Endothelial cell of umbilical vein (primary cell): Measurements from ENCODE around the gene TLDC2. TPM values are rescaled to one million over a fixed set of nuclear protein-coding genes. Genes with fewer than 3 reads are reported as not detected.

Experiments
- BruUV-seq: library from RNA; stranded (reverse); fragments of 400-500 nt; replicated peaks from 2 replicates; lab custom pipeline; 2021; lab: Mats Ljungman, UMichigan
- CTCF ChIA-PET: fragments of 300-600, 350-600 bp; sonication (Branson Sonifier 250); formaldehyde crosslinking; loops from one replicate; lab custom pipeline; 2021; ENCODE audit warnings: antibody characterized with exemption, inconsistent platforms; lab: Charles Lee
- POLR2A ChIA-PET: fragments of 300-600, 350-600 bp; sonication (Branson Sonifier 250); formaldehyde crosslinking; loops from one replicate; lab custom pipeline; 2021; ENCODE audit warnings: antibody characterized with exemption, inconsistent platforms; lab: Charles Lee
- DNase-seq: peaks from one replicate; pipeline ENCODE4 v3.0.0-alpha.2; 2011; ENCODE audit warnings: low read depth, low spot score
- FAIRE-seq: peaks from 2 replicates; lab custom pipeline; 2011; peaks lifted over from hg19 to GRCh38; lab: Jason Lieb, UNC
- H2AFZ ChIP-seq: 2 replicates; pipeline ENCODE4 v1.6.0; 2012; ENCODE audit warnings: low read depth, low read length, control low read depth, inconsistent platforms
- H3K27ac ChIP-seq: 2 replicates; pipeline ENCODE4 v1.5.1; 2011; ENCODE audit warnings: low read depth, mild to moderate bottlenecking, control low read depth, low read length, moderate library complexity; ENCODE audit not compliant: insufficient read depth
- H3K27me3 ChIP-seq, 2 experiments: 2 replicates each; pipeline versions ENCODE4 v1.6.0 to v1.6.1; 2011; ENCODE audit warnings: low read length in 2 of 2, mixed read lengths in 1 of 2; ENCODE audit not compliant: control insufficient read depth in 2 of 2, insufficient read depth in 2 of 2
- H3K36me3 ChIP-seq, 2 experiments: 2 replicates in 1 of 2; 3 replicates in 1 of 2; pipeline ENCODE4 v1.5.1; 2011; ENCODE audit warnings: low read length in 2 of 2, mild to moderate bottlenecking in 1 of 2, moderate library complexity in 1 of 2; ENCODE audit not compliant: control insufficient read depth in 2 of 2, insufficient read depth in 2 of 2; ENCODE audit errors: extremely low read depth in 1 of 2
- H3K4me1 ChIP-seq: 3 replicates; pipeline ENCODE4 v1.5.1; 2011; ENCODE audit warnings: mild to moderate bottlenecking, low read length; ENCODE audit not compliant: control insufficient read depth, insufficient read depth; ENCODE audit errors: extremely low read depth
- H3K4me2 ChIP-seq: 2 replicates; pipeline ENCODE4 v1.6.1; 2011; ENCODE audit warnings: low read length, control low read depth, mixed read lengths; ENCODE audit not compliant: insufficient read depth
- H3K4me3 ChIP-seq, 3 experiments: fragments of 200-600 bp in 1 of 3; sonication (generic), shearing (Covaris generic) in 1 of 3; replicated peaks in 1 of 3; 2 replicates each; pipeline ENCODE4 v1.5.1; 2011 to 2016; ENCODE audit warnings: control low read depth in 3 of 3, low read length in 3 of 3, mild to moderate bottlenecking in 2 of 3, inconsistent platforms in 1 of 3, low read depth in 1 of 3, moderate library complexity in 1 of 3; ENCODE audit not compliant: insufficient read depth in 1 of 3
- H3K79me2 ChIP-seq: 2 replicates; pipeline ENCODE4 v1.6.0; 2012; ENCODE audit warnings: low read length, inconsistent platforms; ENCODE audit not compliant: control insufficient read depth, insufficient read depth
- H3K9ac ChIP-seq: replicated peaks from 2 replicates; pipeline ENCODE3; 2011; ENCODE audit warnings: low read length, control low read depth; ENCODE audit not compliant: insufficient read depth; ENCODE audit errors: extremely low read depth
- H3K9me1 ChIP-seq: replicated peaks from 3 replicates; pipeline ENCODE4 v1.6.0; 2011; ENCODE audit warnings: mild to moderate bottlenecking, low read length; ENCODE audit not compliant: control insufficient read depth, insufficient read depth; ENCODE audit errors: extremely low read depth
- H3K9me3 ChIP-seq: replicated peaks from 2 replicates; pipeline ENCODE4 v1.5.1; 2012; ENCODE audit warnings: low read length, inconsistent platforms; ENCODE audit not compliant: control insufficient read depth, insufficient read depth
- H4K20me1 ChIP-seq: replicated peaks from 2 replicates; pipeline ENCODE3; 2011; ENCODE audit warnings: mild to moderate bottlenecking, low read length; ENCODE audit not compliant: control insufficient read depth, insufficient read depth; ENCODE audit errors: extremely low read depth
- CTCF ChIP-seq, 2 donors: IDR thresholded peaks; 1 replicate in 1 of 2; 2 replicates in 1 of 2; pipeline ENCODE4 v1.5.1; 2011; ENCODE audit warnings: low read length in 2 of 2, mild to moderate bottlenecking in 2 of 2, moderate library complexity in 2 of 2, control low read depth in 1 of 2, inconsistent platforms in 1 of 2, low read depth in 1 of 2; ENCODE audit not compliant: insufficient read depth in 1 of 2; ENCODE audit errors: extremely low read depth in 1 of 2
- EZH2 ChIP-seq: IDR thresholded peaks from 2 replicates; pipeline ENCODE4 v1.6.1; 2012; ENCODE audit warnings: borderline replicate concordance, low read depth, mild to moderate bottlenecking, moderate library complexity, low read length, inconsistent platforms; ENCODE audit not compliant: severe bottlenecking
- FOS ChIP-seq: IDR thresholded peaks from 2 replicates; pipeline ENCODE4 v1.6.1; 2011; ENCODE audit warnings: mild to moderate bottlenecking, low read length, moderate library complexity, borderline replicate concordance; ENCODE audit not compliant: insufficient read depth
- GATA2 ChIP-seq: IDR thresholded peaks from 2 replicates; pipeline ENCODE4 v1.7.0; 2011; ENCODE audit warnings: low read depth, mild to moderate bottlenecking, moderate library complexity, mixed read lengths, low read length; ENCODE audit not compliant: insufficient read length, insufficient read depth
- JUN ChIP-seq: IDR thresholded peaks from 2 replicates; pipeline ENCODE4 v1.6.1; 2011; ENCODE audit warnings: borderline replicate concordance, low read depth; ENCODE audit not compliant: insufficient read length, insufficient read depth
- MAX ChIP-seq: IDR thresholded peaks from 2 replicates; pipeline ENCODE4 v1.6.1; 2011; ENCODE audit not compliant: insufficient read depth, insufficient read length
- MYC ChIP-seq: IDR thresholded peaks from one replicate; pipeline ENCODE4 v1.6.1; 2011; ENCODE audit warnings: mild to moderate bottlenecking, low read depth, low read length
- POLR2A ChIP-seq: IDR thresholded peaks from 2 replicates; pipeline ENCODE4 v1.6.1; 2012; ENCODE audit warnings: low read depth, mild to moderate bottlenecking, control low read depth, low read length
- POLR2AphosphoS5 ChIP-seq: IDR thresholded peaks from 2 replicates; pipeline ENCODE4 v1.6.1; 2012; ENCODE audit warnings: low read depth, mild to moderate bottlenecking, control low read depth, low read length, moderate library complexity; ENCODE audit not compliant: insufficient read depth
- dilution Hi-C: fragments of 300-500 bp; cut with MboI; formaldehyde crosslinking; loops from one replicate; pipeline ENCODE4 v1.15.0; 2019; ENCODE audit warnings: low sequenced_read_pairs; ENCODE audit not compliant: extremely low pct_ligation_motif_present
- intact Hi-C: fragments of 100-400 bp; cut with micrococcal nuclease; formaldehyde crosslinking; loops from one replicate; pipeline ENCODE4 v1.10.0; 2022
- polyA plus RNA-seq, 4 experiments: library from polyadenylated mRNA; depleted of rRNA in 3 of 4; stranded (reverse) in 3 of 4; unstranded in 1 of 4; fragments of >200 nt; gene quantifications; 2 replicates each; pipeline versions ENCODE4 v1.2.1 to v1.2.3, GENCODE V29; 2011 to 2012; ENCODE audit warnings: missing spikeins in 1 of 4
- total RNA-seq: library from RNA; stranded (reverse); gene quantifications from 2 replicates; pipeline ENCODE4 v1.2.3, GENCODE V29; 2021

Gene TLDC2
- total and polyA plus RNA-seq, 2 donors (not counting 3 experiments of a cell fraction or from before 2014, with no cell fraction given): not detected

- Histone ChIP-seq H2AFZ (no peak overlapping the region), H4K20me1 (no peaks in the 10 kb centered on the region), H3K4me1 (peaks cover 14% of the 10 kb centered on the region), H3K9ac (no peak overlapping the region), H3K9me3 (no peaks in the 10 kb centered on the region), H3K79me2 (peaks cover 60% of the 10 kb centered on the region), H3K4me3 (no peak overlapping the region), H3K36me3 (no peaks in the 10 kb centered on the region), H3K27me3 (no peaks in the 10 kb centered on the region), H3K4me2 (no peak overlapping the region), H3K27ac (peak overlapping the region; percentile 51), H3K9me1 (no peaks in the 10 kb centered on the region)
- no TSS peak for BruUV-seq
- intact Hi-C loops (no loop called here), dilution Hi-C loops (no loop called here)
- no peak for TF ChIP-seq MAX
- no peak for TF ChIP-seq POLR2AphosphoS5
- TF ChIP-seq JUN: no peak
- TF ChIP-seq CTCF (IDR thresholded peaks at IDR 0.05; ENCODE audit: extremely low read depth in 1 of 2, insufficient read depth in 1 of 2, low read depth in 1 of 2, low read length in 2 of 2): no peak
- TF ChIP-seq GATA2: no peak
- no peak for TF ChIP-seq MYC
- TF ChIP-seq POLR2A: no peak
- TF ChIP-seq FOS: no peak
- no peak for TF ChIP-seq EZH2
- DNase-seq (no peak), FAIRE-seq (no peak)
- ChIA-PET CTCF (interaction anchor here (1.0 to 5.9 kb wide), 7 partner anchors 10 to 74 kb away, joined by 3 to 31 read pairs (median 9); a partner anchor contains a TSS), POLR2A (no interaction called here)
These were observed 28.3 kb upstream of the TLDC2 start for GRCh38 chr20:36847710-36848040.
